GM23338 (cell line): ENCODE results near the gene FEV. TPM values are rescaled to one million over a fixed set of nuclear protein-coding genes. Genes with fewer than 3 reads are reported as not detected.
A peak's percentile ranks its signal among the peaks of the same experiment; 100 is the strongest.

ENCODE experiments used
- ATAC-seq: fragments of 200-7000 bp; cut with Tn5 transposase; 3 replicates; pipeline ENCODE4 v1.9.1; 2020
- DNase-seq: peaks from one replicate; pipeline ENCODE4 v3.0.0-alpha.2; 2015; ENCODE audit warnings: low spot score
- H2AFZ ChIP-seq: fragments of 200-600 bp; sonication (generic); 2 replicates; pipeline ENCODE4 v1.8.0; 2016; ENCODE audit warnings: antibody characterized with exemption, mild to moderate bottlenecking, moderate library complexity
- H3F3A ChIP-seq: fragments of 200-600 bp; sonication (generic); replicated peaks from 2 replicates; pipeline ENCODE4 v1.8.0; 2017; ENCODE audit warnings: antibody characterized with exemption, mixed run types, low read depth
- H3K27ac ChIP-seq: fragments of 200-600 bp; sonication (generic); 2 replicates; pipeline ENCODE4 v1.6.1; 2016; ENCODE audit warnings: low read depth
- H3K27me3 ChIP-seq: fragments of 200-600 bp; sonication (generic); 2 replicates; pipeline ENCODE4 v1.8.0; 2016; ENCODE audit warnings: mild to moderate bottlenecking, mixed run types, moderate library complexity; ENCODE audit not compliant: insufficient read depth
- H3K36me3 ChIP-seq: fragments of 200-600 bp; sonication (generic); 2 replicates; pipeline ENCODE4 v1.8.0; 2016; ENCODE audit warnings: mild to moderate bottlenecking; ENCODE audit not compliant: insufficient read depth
- H3K4me1 ChIP-seq: fragments of 200-600 bp; sonication (generic); 2 replicates; pipeline ENCODE4 v1.8.0; 2016; ENCODE audit warnings: mild to moderate bottlenecking, moderate library complexity; ENCODE audit not compliant: insufficient read depth
- H3K4me2 ChIP-seq: fragments of 200-600 bp; sonication (generic); 2 replicates; pipeline ENCODE4 v1.7.1; 2017; ENCODE audit warnings: mixed run types
- H3K4me3 ChIP-seq: fragments of 200-600 bp; sonication (generic); 2 replicates; pipeline ENCODE4 v1.6.1; 2016; ENCODE audit warnings: mixed run types
- H3K79me2 ChIP-seq: fragments of 200-600 bp; sonication (generic); replicated peaks from 2 replicates; pipeline ENCODE4 v1.8.0; 2017; ENCODE audit warnings: mild to moderate bottlenecking; ENCODE audit not compliant: insufficient read depth
- H3K9me2 ChIP-seq: fragments of 200-600 bp; sonication (generic); 2 replicates; pipeline ENCODE4 v1.8.0; 2017; ENCODE audit not compliant: insufficient read depth
- H4K20me1 ChIP-seq: fragments of 200-600 bp; sonication (generic); replicated peaks from 2 replicates; pipeline ENCODE4 v1.8.0; 2017; ENCODE audit warnings: mild to moderate bottlenecking; ENCODE audit not compliant: insufficient read depth
- H3K27ac Mint-ChIP-seq: 2 replicates; pipeline ENCODE4 v1.8.0; 2020; ENCODE audit warnings: inconsistent platforms, mild to moderate bottlenecking, moderate library complexity, mixed read lengths
- H3K27me3 Mint-ChIP-seq: 3 replicates; pipeline ENCODE4 v1.8.0; 2022; ENCODE audit warnings: low read depth, mild to moderate bottlenecking, moderate library complexity, mixed read lengths, inconsistent platforms; ENCODE audit not compliant: insufficient read depth, poor library complexity
- H3K36me3 Mint-ChIP-seq: 3 replicates; pipeline ENCODE4 v1.8.0; 2021; ENCODE audit warnings: low read depth, mild to moderate bottlenecking, inconsistent platforms, moderate library complexity, mixed read lengths
- H3K4me1 Mint-ChIP-seq: 3 replicates; pipeline ENCODE4 v1.8.0; 2020; ENCODE audit warnings: mild to moderate bottlenecking, inconsistent platforms, mixed read lengths
- H3K4me3 Mint-ChIP-seq: 3 replicates; pipeline ENCODE4 v1.8.0; 2021; ENCODE audit warnings: moderate library complexity, mild to moderate bottlenecking, inconsistent platforms, mixed read lengths
- H3K9me3 Mint-ChIP-seq: 3 replicates; pipeline ENCODE4 v1.8.0; 2020; ENCODE audit warnings: moderate library complexity, mild to moderate bottlenecking, inconsistent platforms, mixed read lengths
- CREB1 ChIP-seq: fragments of 250-450 bp; sonication (Bioruptor Pico); IDR thresholded peaks from 2 replicates; pipeline ENCODE4 v1.5.0; 2020; ENCODE audit warnings: low read depth, mild to moderate bottlenecking, moderate library complexity
- CTCF ChIP-seq, 2 experiments: fragments of 200-600 bp in 1 of 2; sonication (generic) in 1 of 2; conservative IDR thresholded peaks; 2 replicates each; pipeline versions ENCODE4 v1.5.1 to v1.6.1; 2016 to 2017; ENCODE audit warnings: antibody characterized with exemption in 2 of 2, low read depth in 2 of 2, mild to moderate bottlenecking in 2 of 2, moderate library complexity in 1 of 2
- ETS1 ChIP-seq: IDR thresholded peaks from 2 replicates; pipeline ENCODE4 v1.6.1; 2016; ENCODE audit warnings: antibody characterized with exemption
- EZH2 ChIP-seq: fragments of 200-600 bp; sonication (generic); IDR thresholded peaks from one replicate; pipeline ENCODE4 v1.8.0; 2017; ENCODE audit warnings: antibody characterized with exemption, mild to moderate bottlenecking, low read depth; ENCODE audit not compliant: unreplicated experiment
- EZH2phosphoT487 ChIP-seq: fragments of 200-600 bp; sonication (generic); IDR thresholded peaks from one replicate; pipeline ENCODE4 v1.8.1; 2018; ENCODE audit warnings: antibody characterized with exemption; ENCODE audit not compliant: unreplicated experiment
- JUNB ChIP-seq: IDR thresholded peaks from one replicate; pipeline ENCODE4 v1.6.1; 2016; ENCODE audit warnings: antibody characterized with exemption; ENCODE audit not compliant: unreplicated experiment
- NANOG ChIP-seq: IDR thresholded peaks from 2 replicates; pipeline ENCODE4 v1.6.1; 2016; ENCODE audit warnings: antibody characterized with exemption, borderline replicate concordance
- POLR2AphosphoS5 ChIP-seq: IDR thresholded peaks from 2 replicates; pipeline ENCODE4 v1.6.1; 2016; ENCODE audit warnings: antibody characterized with exemption, low read depth
- STAT1 ChIP-seq: IDR thresholded peaks from one replicate; pipeline ENCODE4 v1.6.1; 2016; ENCODE audit warnings: antibody characterized with exemption; ENCODE audit not compliant: unreplicated experiment
- ZNF114 ChIP-seq: fragments of 250-450 bp; sonication (Bioruptor Pico); IDR thresholded peaks from 2 replicates; pipeline ENCODE4 v1.5.0; 2020; ENCODE audit warnings: mild to moderate bottlenecking, moderate library complexity
- ZNF331 ChIP-seq: fragments of 250-450 bp; sonication (Bioruptor Pico); IDR thresholded peaks from 2 replicates; pipeline ENCODE4 v1.5.0; 2020; ENCODE audit warnings: low read depth, mild to moderate bottlenecking, moderate library complexity
- ZNF462 ChIP-seq: fragments of 250-450 bp; sonication (Bioruptor Pico); IDR thresholded peaks from 2 replicates; pipeline ENCODE4 v1.5.0; 2020; ENCODE audit warnings: mild to moderate bottlenecking, moderate library complexity
- polyA plus RNA-seq: library from polyadenylated mRNA; unstranded; fragments of >200 nt; fragmentation: Nextera tagmentation; extraction: Ambion mirVana; gene quantifications from 2 replicates; pipeline ENCODE4 v1.2.1, GENCODE V29; 2016
- total RNA-seq: library from RNA; depleted of rRNA; stranded (reverse); fragments of >200 nt; shearing (Covaris generic); gene quantifications from 2 replicates; pipeline ENCODE4 v1.2.3, GENCODE V29; 2014
- TF ChIP-seq, protein P1 (sequence below): IDR thresholded peaks from one replicate; pipeline ENCODE4 v1.6.1; 2018; ENCODE audit warnings: antibody characterized with exemption; ENCODE audit not compliant: unreplicated experiment

Gene FEV
- total and polyA plus RNA-seq, 2 experiments from 2014 or later = not detected

DNA sequence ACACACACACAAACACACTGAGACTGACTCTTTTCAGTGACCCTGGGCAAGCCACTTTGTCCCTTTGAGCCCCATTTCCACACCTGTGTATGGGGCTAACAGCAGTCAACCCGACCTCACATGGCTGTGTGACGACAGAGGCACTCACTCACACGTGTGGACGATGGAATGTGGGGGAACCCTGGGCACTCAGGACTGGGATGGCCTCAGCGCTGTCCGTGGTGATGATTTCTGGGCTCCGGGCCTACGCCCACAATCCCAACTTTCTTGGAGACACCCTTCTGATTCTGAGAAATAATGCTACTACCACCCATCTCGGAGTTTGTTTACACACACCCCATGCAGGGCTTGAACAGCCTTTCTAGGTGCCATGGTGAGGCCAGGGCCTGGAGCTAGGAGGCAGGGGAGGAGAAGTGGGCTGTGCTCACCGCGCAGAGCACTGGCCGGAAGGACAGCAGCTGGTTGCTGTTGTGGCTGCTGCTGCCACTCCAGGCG lies 6.7 kb upstream of the FEV start:
- Histone ChIP-seq H3K79me2 (no peaks in the 10 kb centered on the region), H3K36me3 (no peaks in the 10 kb centered on the region), H3K27me3 (peaks cover 100% of the 10 kb centered on the region), H3K4me3 (no peak overlapping the region), H3K4me1 (peaks cover 17% of the 10 kb centered on the region), H3F3A (peaks cover 4% of the 10 kb centered on the region; the same call in 1 of the 2 replicates), H2AFZ (no peak overlapping the region), H3K4me2 (no peak overlapping the region), H4K20me1 (peaks cover 15% of the 10 kb centered on the region; the same call in 1 of the 2 replicates), H3K9me2 (no peaks in the 10 kb centered on the region), H3K27ac (no peak overlapping the region)
- ATAC-seq = peak; percentile 7
- Mint-ChIP-seq H3K36me3 (no peaks in the 10 kb centered on the region), H3K27ac (no peak overlapping the region), H3K4me1 (peaks cover 3% of the 10 kb centered on the region; the same call in 2 of the 3 replicates), H3K4me3 (no peak overlapping the region), H3K27me3 (peaks cover 99% of the 10 kb centered on the region), H3K9me3 (no peaks in the 10 kb centered on the region; the same call in 2 of the 3 replicates)
- TF ChIP-seq EZH2 = peak; percentile 67
- TF ChIP-seq ZNF462 (CRISPR knock-in tag) = no peak
- no peak for TF ChIP-seq ZNF114 (CRISPR knock-in tag)
- TF ChIP-seq CREB1 (CRISPR knock-in tag) = no peak
- TF ChIP-seq JUNB = no peak
- TF ChIP-seq, protein P1, sequence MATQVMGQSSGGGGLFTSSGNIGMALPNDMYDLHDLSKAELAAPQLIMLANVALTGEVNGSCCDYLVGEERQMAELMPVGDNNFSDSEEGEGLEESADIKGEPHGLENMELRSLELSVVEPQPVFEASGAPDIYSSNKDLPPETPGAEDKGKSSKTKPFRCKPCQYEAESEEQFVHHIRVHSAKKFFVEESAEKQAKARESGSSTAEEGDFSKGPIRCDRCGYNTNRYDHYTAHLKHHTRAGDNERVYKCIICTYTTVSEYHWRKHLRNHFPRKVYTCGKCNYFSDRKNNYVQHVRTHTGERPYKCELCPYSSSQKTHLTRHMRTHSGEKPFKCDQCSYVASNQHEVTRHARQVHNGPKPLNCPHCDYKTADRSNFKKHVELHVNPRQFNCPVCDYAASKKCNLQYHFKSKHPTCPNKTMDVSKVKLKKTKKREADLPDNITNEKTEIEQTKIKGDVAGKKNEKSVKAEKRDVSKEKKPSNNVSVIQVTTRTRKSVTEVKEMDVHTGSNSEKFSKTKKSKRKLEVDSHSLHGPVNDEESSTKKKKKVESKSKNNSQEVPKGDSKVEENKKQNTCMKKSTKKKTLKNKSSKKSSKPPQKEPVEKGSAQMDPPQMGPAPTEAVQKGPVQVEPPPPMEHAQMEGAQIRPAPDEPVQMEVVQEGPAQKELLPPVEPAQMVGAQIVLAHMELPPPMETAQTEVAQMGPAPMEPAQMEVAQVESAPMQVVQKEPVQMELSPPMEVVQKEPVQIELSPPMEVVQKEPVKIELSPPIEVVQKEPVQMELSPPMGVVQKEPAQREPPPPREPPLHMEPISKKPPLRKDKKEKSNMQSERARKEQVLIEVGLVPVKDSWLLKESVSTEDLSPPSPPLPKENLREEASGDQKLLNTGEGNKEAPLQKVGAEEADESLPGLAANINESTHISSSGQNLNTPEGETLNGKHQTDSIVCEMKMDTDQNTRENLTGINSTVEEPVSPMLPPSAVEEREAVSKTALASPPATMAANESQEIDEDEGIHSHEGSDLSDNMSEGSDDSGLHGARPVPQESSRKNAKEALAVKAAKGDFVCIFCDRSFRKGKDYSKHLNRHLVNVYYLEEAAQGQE = peak; percentile 68
- TF ChIP-seq STAT1 = no peak
- TF ChIP-seq CTCF (conservative IDR thresholded peaks at IDR 0.05; ENCODE audit: low read depth in 2 of 2) = no peak
- no peak for TF ChIP-seq NANOG
- TF ChIP-seq ETS1 = no peak
- TF ChIP-seq ZNF331 (CRISPR knock-in tag) = no peak
- TF ChIP-seq EZH2phosphoT487 = no peak
- TF ChIP-seq POLR2AphosphoS5 = no peak
- peak; percentile 45 for DNase-seq
